ENCODE results near the gene NCOA5.

GRCh38 chr20:46060975-46061374 lies 28.8 kb downstream of the NCOA5 start:
- TF ChIP-seq CTCF (IDR thresholded peaks at IDR 0.05) (no peak), POLR2A (IDR thresholded peaks at IDR 0.05) (no peak)

Data from body of pancreas (tissue), 4 donors.